ENCODE measurements around the gene CBX8.

- TF ChIP-seq BHLHE40 (IDR thresholded peaks at IDR 0.05; ENCODE audit: borderline replicate concordance) (no peak), ARNT (IDR thresholded peaks at IDR 0.05) (no peak), HDGF (IDR thresholded peaks at IDR 0.05; ENCODE audit: borderline replicate concordance) (no peak), FOXA1 (IDR thresholded peaks at IDR 0.05) (no peak), SP1 (IDR thresholded peaks at IDR 0.05) (no peak), FOXM1 (IDR thresholded peaks at IDR 0.05; ENCODE audit: borderline replicate concordance) (no peak), LEF1 (IDR thresholded peaks at IDR 0.05; ENCODE audit: borderline replicate concordance) (no peak), FOXK2 (IDR thresholded peaks at IDR 0.05) (no peak), ELF4 (IDR thresholded peaks at IDR 0.05) (no peak), L3MBTL2 (conservative IDR thresholded peaks at IDR 0.05) (no peak), ZNF384 (IDR thresholded peaks at IDR 0.05) (no peak)
- TF ChIP-seq, protein P1, sequence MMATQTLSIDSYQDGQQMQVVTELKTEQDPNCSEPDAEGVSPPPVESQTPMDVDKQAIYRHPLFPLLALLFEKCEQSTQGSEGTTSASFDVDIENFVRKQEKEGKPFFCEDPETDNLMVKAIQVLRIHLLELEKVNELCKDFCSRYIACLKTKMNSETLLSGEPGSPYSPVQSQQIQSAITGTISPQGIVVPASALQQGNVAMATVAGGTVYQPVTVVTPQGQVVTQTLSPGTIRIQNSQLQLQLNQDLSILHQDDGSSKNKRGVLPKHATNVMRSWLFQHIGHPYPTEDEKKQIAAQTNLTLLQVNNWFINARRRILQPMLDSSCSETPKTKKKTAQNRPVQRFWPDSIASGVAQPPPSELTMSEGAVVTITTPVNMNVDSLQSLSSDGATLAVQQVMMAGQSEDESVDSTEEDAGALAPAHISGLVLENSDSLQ (IDR thresholded peaks at IDR 0.05) = no peak
Measured at GRCh38 chr17:79829004-79829403, 32.1 kb upstream of the CBX8 start.
